ENCODE results near the gene PRKAA1. TPM values are rescaled to one million over a fixed set of nuclear protein-coding genes. Genes with fewer than 3 reads are reported as not detected.

Gene PRKAA1
- total and polyA plus RNA-seq, 2 of the 13 experiments (the other 11 are each of a cell fraction or from before 2014, with no cell fraction given): 36.6 to 58.0 TPM

DNA sequence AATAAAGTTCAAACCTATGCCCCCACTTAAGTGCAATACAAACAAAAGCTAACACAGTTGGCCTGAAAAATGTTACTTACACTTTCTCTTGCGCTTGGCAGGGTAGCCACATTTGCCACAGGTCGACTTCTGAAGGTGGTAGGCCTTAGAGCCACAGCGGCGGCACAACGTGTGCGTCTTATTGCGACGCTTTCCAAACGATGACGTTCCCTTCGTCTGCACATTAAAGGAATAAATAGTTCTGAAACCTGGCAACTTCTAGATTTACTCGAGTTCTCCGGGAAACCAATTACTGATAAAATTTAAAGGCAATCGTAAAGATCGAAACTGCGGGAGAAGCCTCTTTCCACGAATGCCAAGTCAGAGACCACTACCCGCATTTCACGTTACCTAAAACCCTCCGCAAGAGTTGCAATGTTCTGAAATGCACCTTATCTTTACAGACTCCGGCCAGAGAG is 36.2 kb upstream of the PRKAA1 start:
- Histone ChIP-seq H3K4me3 (replicated peaks in 1 of 3; ENCODE audit: insufficient read depth in 1 of 3, low read depth in 2 of 3, low read length in 3 of 3) (peak overlapping the region; percentile 61 to 82 (median 82)), H3K9ac (ENCODE audit: insufficient read depth, low read depth, low read length) (peak overlapping the region; percentile 97), H3K4me2 (ENCODE audit: low read depth, low read length) (peak overlapping the region; percentile 92), H3K4me1 (ENCODE audit: insufficient read depth, low read length) (peaks cover 50% of the 10 kb centered on the region), H3K27ac (ENCODE audit: extremely low read length, insufficient read depth, low read length) (peak overlapping the region; percentile 84), H2AFZ (ENCODE audit: low read length) (no peak overlapping the region), H3K9me3 (ENCODE audit: low read length) (no peaks in the 10 kb centered on the region), H4K20me1 (ENCODE audit: insufficient read depth, low read length) (peaks cover 44% of the 10 kb centered on the region), H3K36me3 (replicated peaks in 1 of 2; ENCODE audit: control insufficient read depth in 1 of 2, insufficient read depth in 2 of 2, low read length in 2 of 2) (peaks cover 12 to 46% of the 10 kb centered on the region in 2 experiments), H3K79me2 (ENCODE audit: insufficient read depth, low read length) (peaks cover 27% of the 10 kb centered on the region), H3K27me3 (ENCODE audit: control insufficient read depth in 1 of 2, insufficient read depth in 2 of 2, low read length in 2 of 2) (no peaks in the 10 kb centered on the region; a peak in 1 of 5 replicates)
- TSS peak; percentile 69 for BruUV-seq (replicated peaks)
- ATAC-seq: no peak
- POLR2A ChIA-PET: interaction anchor here (1.0 to 1.5 kb wide), 7 partner anchors 43 to 1091 kb away, joined by 3 to 9 read pairs (median 3); partner anchors contain the start of genes FBXO4 and RIMOC1
- CTCF ChIA-PET (ENCODE audit: low intra/inter-chr PET ratio, low total read pairs): no interaction called here
- intact Hi-C loops (cut with micrococcal nuclease; ENCODE audit: unreplicated experiment) (loop anchor here (1.0 to 2.0 kb wide), 3 partner anchors 36 to 80 kb away; partner anchors contain the start of genes PRKAA1 and TTC33), in situ Hi-C loops (cut with HindIII; ENCODE audit: extremely low pct_ligation_motif_present, low pct_unique_long_range_greater_than_20kb) (loop anchor here (5.0 kb wide), 1 partner anchor 77 kb away; the partner anchor contains the start of gene TTC33)
- DNase-seq (ENCODE audit: low spot score): no peak
- no peak for FAIRE-seq
- WGBS (ENCODE audit: low lambda C conversion rate): under 1% methylated on average over 13 of the region's 21 CpGs
- no peak for TF ChIP-seq ZNF790 (CRISPR knock-in tag; IDR thresholded peaks at IDR 0.05; ENCODE audit: borderline replicate concordance)
- TF ChIP-seq ZFP82 (CRISPR knock-in tag; IDR thresholded peaks at IDR 0.05; ENCODE audit: borderline replicate concordance): no peak
- no peak for TF ChIP-seq CAMTA2 (CRISPR knock-in tag; IDR thresholded peaks at IDR 0.05; ENCODE audit: borderline replicate concordance)
- TF ChIP-seq SATB2 (CRISPR knock-in tag; IDR thresholded peaks at IDR 0.05): peak; percentile 40; the same call in 1 of the 2 replicates
- TF ChIP-seq, protein P1, sequence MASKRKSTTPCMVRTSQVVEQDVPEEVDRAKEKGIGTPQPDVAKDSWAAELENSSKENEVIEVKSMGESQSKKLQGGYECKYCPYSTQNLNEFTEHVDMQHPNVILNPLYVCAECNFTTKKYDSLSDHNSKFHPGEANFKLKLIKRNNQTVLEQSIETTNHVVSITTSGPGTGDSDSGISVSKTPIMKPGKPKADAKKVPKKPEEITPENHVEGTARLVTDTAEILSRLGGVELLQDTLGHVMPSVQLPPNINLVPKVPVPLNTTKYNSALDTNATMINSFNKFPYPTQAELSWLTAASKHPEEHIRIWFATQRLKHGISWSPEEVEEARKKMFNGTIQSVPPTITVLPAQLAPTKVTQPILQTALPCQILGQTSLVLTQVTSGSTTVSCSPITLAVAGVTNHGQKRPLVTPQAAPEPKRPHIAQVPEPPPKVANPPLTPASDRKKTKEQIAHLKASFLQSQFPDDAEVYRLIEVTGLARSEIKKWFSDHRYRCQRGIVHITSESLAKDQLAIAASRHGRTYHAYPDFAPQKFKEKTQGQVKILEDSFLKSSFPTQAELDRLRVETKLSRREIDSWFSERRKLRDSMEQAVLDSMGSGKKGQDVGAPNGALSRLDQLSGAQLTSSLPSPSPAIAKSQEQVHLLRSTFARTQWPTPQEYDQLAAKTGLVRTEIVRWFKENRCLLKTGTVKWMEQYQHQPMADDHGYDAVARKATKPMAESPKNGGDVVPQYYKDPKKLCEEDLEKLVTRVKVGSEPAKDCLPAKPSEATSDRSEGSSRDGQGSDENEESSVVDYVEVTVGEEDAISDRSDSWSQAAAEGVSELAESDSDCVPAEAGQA (IDR thresholded peaks at IDR 0.05; ENCODE audit: low read depth): no peak
- TF ChIP-seq, protein P1 (CRISPR knock-in tag; IDR thresholded peaks at IDR 0.05; ENCODE audit: borderline replicate concordance): peak; percentile 33; the same call in 1 of the 2 replicates
- TF ChIP-seq ZFY (CRISPR knock-in tag; IDR thresholded peaks at IDR 0.05): peak; percentile 29; the same call in 1 of the 2 replicates
- TF ChIP-seq BRF2 (CRISPR knock-in tag; IDR thresholded peaks at IDR 0.05): no peak
- TF ChIP-seq, protein P2, sequence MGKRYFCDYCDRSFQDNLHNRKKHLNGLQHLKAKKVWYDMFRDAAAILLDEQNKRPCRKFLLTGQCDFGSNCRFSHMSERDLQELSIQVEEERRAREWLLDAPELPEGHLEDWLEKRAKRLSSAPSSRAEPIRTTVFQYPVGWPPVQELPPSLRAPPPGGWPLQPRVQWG (CRISPR knock-in tag; IDR thresholded peaks at IDR 0.05; ENCODE audit: borderline replicate concordance, low read depth): no peak
- no peak for TF ChIP-seq ZNF556 (CRISPR knock-in tag; IDR thresholded peaks at IDR 0.05; ENCODE audit: borderline replicate concordance)
- TF ChIP-seq FOXP1 (IDR thresholded peaks at IDR 0.05): no peak
- no peak for TF ChIP-seq FOXP1 (CRISPR knock-in tag; IDR thresholded peaks at IDR 0.05)
- no peak for TF ChIP-seq DNMT3B (CRISPR knock-in tag; conservative IDR thresholded peaks at IDR 0.05)
- no peak for TF ChIP-seq NFE2 (CRISPR knock-in tag; IDR thresholded peaks at IDR 0.05)
- TF ChIP-seq U2AF1 (optimal IDR thresholded peaks at IDR 0.05; ENCODE audit: low read depth, low read length): no peak
- no peak for TF ChIP-seq ZNF720 (CRISPR knock-in tag; IDR thresholded peaks at IDR 0.05)
- TF ChIP-seq SP140L (CRISPR knock-in tag; IDR thresholded peaks at IDR 0.05; ENCODE audit: borderline replicate concordance): no peak
- TF ChIP-seq ZNF775 (CRISPR knock-in tag; IDR thresholded peaks at IDR 0.05; ENCODE audit: borderline replicate concordance): no peak
- TF ChIP-seq MBD4 (IDR thresholded peaks at IDR 0.05; ENCODE audit: borderline replicate concordance, low read length): no peak

Measured in HepG2 (cell line).